ENCODE measurements around the gene KRT14. TPM values are rescaled to one million over a fixed set of nuclear protein-coding genes. Genes with fewer than 3 reads are reported as not detected.
"Not testable (repeated sequence)": the region's sequence is repeated elsewhere in the genome, so short reads cannot be mapped to it uniquely, and the experiment has no call there.

Gene KRT14
- total RNA-seq, 1 donor from 2014 or later, result 0.19 TPM

GRCh38 chr17:41621916-41622315, 35.2 kb upstream of the KRT14 start:
- no peaks in the 10 kb centered on the region for H3K9me3 Mint-ChIP-seq
- peak overlapping the region; percentile 87 for H3K4me3 Mint-ChIP-seq
- peaks cover 25% of the 10 kb centered on the region for H3K4me1 Mint-ChIP-seq (ENCODE audit: unreplicated experiment)
- no peak for TF ChIP-seq CTCF (conservative IDR thresholded peaks at IDR 0.05)
- H3K27me3 Mint-ChIP-seq, result peaks cover 23% of the 10 kb centered on the region
- H3K27ac Mint-ChIP-seq, result peak overlapping the region; percentile 99
- H3K36me3 Mint-ChIP-seq, result peaks cover 6% of the 10 kb centered on the region
- DNase-seq (ENCODE audit: extremely low spot score, unreplicated experiment), result no peak

GRCh38 chr17:41621435-41621817, 34.7 kb upstream of the KRT14 start:
- not testable (repeated sequence) for H3K9me3 Mint-ChIP-seq; DNase-seq (ENCODE audit: extremely low spot score, unreplicated experiment); H3K36me3 Mint-ChIP-seq
- peak overlapping the region; percentile 87 for H3K4me3 Mint-ChIP-seq
- H3K27ac Mint-ChIP-seq, result peak overlapping the region; percentile 99
- peaks cover 23% of the 10 kb centered on the region for H3K27me3 Mint-ChIP-seq
- H3K4me1 Mint-ChIP-seq (ENCODE audit: unreplicated experiment), result peaks cover 24% of the 10 kb centered on the region

DNA sequence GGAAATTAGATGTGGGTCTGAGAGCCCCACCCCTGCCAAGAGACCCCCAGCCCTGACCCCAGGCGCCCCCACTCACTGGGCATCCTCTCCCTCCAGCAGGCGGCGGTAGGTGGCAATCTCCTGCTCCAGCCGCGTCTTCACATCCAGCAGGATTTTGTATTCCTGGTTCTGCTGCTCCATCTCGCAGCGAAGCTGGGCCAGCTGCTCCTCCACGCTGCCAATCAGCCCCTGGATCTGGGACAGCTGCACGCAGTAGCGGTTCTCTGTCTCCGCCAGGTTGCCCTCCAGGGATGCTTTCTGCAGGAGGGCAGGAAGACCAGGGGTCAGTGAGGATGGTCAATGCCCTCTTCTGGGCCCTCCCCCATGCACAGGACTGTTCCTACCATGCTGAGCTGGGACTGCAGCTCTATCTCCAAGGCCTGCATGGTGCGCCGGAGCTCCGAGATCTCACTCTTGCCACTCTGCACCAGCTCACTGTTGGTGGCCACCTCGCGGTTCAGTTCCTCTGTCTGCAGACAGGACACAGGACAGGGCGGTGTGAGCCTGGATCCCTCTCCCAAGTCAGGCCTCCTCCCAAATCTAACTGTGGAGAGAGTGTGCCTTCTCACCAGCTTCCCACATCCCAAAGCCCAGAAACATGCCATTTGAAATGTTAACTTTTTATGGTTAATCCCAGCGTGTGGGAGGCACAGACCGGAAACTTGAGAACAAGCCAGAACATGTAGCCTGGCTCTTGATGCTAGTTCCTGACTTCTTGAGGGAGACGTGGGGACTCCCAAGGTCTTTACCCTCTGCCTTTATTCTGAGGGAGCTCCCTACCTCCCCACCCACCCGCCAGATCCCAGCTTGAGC, 34.1 kb upstream of the KRT14 start:
- Mint-ChIP-seq H3K9me3 (no peaks in the 10 kb centered on the region), H3K4me1 (ENCODE audit: unreplicated experiment) (peaks cover 24% of the 10 kb centered on the region), H3K27ac (peak overlapping the region; percentile 99), H3K4me3 (peak overlapping the region; percentile 81), H3K36me3 (peaks cover 6% of the 10 kb centered on the region), H3K27me3 (peaks cover 23% of the 10 kb centered on the region)
- TF ChIP-seq CTCF (conservative IDR thresholded peaks at IDR 0.05), result no peak
- no peak for DNase-seq (ENCODE audit: extremely low spot score, unreplicated experiment)

- H3K27ac Mint-ChIP-seq, result peak overlapping the region; percentile 99
- not testable (repeated sequence) for DNase-seq (ENCODE audit: extremely low spot score, unreplicated experiment); H3K9me3 Mint-ChIP-seq; H3K36me3 Mint-ChIP-seq
- peak overlapping the region; percentile 81 for H3K4me3 Mint-ChIP-seq
- H3K4me1 Mint-ChIP-seq (ENCODE audit: unreplicated experiment), result peaks cover 29% of the 10 kb centered on the region
- H3K27me3 Mint-ChIP-seq, result peaks cover 23% of the 10 kb centered on the region
Observed at GRCh38 chr17:41619927-41620582, 33.4 kb upstream of the KRT14 start.

DNA sequence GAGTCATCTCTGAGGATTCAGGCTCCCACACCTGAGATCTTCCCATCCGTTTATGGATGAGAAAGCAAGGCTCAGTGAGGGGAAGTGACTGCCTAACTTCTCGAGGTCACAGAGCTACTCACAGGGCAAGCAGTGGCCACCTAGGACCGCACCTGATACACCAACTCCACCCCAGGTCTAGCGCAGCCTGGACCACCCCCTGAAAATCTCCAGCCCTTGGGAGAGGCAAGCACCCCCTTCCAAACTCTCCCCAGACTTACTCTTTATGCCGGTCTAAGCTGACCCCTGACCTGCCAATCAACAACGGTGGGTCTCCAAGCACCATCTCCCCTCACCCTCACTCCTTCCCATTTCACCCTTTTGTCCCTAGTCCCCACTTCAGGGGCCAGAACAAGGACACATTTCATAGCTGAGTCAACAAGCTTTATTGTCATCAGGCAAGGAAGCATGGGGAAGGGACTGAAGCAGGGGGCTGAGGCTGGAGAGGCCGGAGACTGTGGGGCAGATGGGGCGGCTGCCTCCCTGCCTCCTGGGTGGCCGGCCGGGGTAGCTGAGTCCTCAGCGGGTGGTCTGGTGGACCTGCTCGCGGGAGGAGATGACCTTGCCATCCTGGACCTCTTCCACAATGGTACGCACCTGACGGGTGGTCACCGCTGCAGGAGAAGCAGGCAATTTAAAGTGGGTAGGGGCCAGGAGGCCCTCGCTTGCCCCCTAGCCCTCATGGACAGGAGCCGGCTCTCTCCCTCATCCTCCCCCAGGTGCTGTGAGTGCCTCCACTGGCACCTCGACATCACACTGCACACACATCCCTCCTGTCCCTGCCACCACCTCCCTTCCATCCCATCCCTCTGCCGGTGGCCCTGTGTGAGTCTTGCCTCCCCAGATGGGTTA, 32.6 kb upstream of the KRT14 start:
- peaks cover 19% of the 10 kb centered on the region for H3K27me3 Mint-ChIP-seq
- no peak for DNase-seq (ENCODE audit: extremely low spot score, unreplicated experiment)
- TF ChIP-seq CTCF (conservative IDR thresholded peaks at IDR 0.05), result no peak
- peak overlapping the region; percentile 99 for H3K27ac Mint-ChIP-seq
- H3K9me3 Mint-ChIP-seq, result no peaks in the 10 kb centered on the region
- peaks cover 6% of the 10 kb centered on the region for H3K36me3 Mint-ChIP-seq
- peak overlapping the region; percentile 83 for H3K4me3 Mint-ChIP-seq
- peaks cover 24% of the 10 kb centered on the region for H3K4me1 Mint-ChIP-seq (ENCODE audit: unreplicated experiment)

DNA sequence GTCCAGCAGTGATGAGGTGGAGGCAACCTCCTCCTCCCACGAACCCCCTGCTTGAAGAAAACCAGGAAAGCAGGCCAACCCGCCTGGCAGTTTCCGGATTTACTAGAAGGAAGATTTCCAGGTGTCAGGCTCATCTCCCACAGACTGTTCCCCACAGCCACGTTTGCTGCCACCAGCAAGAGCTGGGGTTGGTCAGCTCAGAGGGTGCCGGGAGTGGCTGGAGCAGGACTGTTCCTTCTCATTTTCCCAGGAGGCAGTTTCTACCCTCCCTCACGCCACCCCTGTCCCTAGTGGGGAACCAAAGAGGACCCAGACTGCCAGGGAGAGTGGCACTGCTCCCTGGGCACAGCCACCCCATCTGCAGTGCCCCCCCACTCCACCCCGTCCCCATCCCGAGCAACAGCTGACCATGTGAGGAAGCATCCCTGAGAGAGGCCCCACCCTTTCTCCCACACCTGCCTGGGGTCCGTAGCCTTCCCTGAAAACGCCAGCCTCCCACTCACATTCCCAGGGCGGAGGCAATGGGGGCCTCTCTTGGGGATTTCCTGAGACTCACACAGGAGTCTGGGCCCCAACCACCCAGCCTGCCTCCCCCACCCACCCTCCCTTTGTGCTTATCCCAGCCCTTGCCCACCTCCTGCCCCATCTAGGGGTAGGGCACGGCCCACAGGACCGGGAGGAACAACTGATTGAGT, 31.8 kb upstream of the KRT14 start:
- TF ChIP-seq CTCF (conservative IDR thresholded peaks at IDR 0.05), result no peak
- Mint-ChIP-seq H3K4me1 (ENCODE audit: unreplicated experiment) (peaks cover 24% of the 10 kb centered on the region), H3K36me3 (peaks cover 6% of the 10 kb centered on the region), H3K27ac (peak overlapping the region; percentile 99), H3K4me3 (peak overlapping the region; percentile 83), H3K27me3 (peaks cover 19% of the 10 kb centered on the region), H3K9me3 (no peaks in the 10 kb centered on the region)
- DNase-seq (ENCODE audit: extremely low spot score, unreplicated experiment), result no peak

All from type B pancreatic cell (in vitro differentiated cells).